Activated T-helper 9 cell treated with anti-CD3 and anti-CD28 coated beads, Interleukin-2, amount 50 U/mL, for 16 hours (primary cell): ENCODE results near the gene FBXW11.
A peak's percentile ranks its signal among the peaks of the same experiment; 100 is the strongest.
"Not testable (repeated sequence)": the region's sequence is repeated elsewhere in the genome, so short reads cannot be mapped to it uniquely, and the experiment has no call there.

ENCODE experiments used
- DNase-seq: peaks from one replicate; pipeline ENCODE4 v3.0.0-alpha.2; 2020; ENCODE audit warnings: low read depth

Gene FBXW11

DNA sequence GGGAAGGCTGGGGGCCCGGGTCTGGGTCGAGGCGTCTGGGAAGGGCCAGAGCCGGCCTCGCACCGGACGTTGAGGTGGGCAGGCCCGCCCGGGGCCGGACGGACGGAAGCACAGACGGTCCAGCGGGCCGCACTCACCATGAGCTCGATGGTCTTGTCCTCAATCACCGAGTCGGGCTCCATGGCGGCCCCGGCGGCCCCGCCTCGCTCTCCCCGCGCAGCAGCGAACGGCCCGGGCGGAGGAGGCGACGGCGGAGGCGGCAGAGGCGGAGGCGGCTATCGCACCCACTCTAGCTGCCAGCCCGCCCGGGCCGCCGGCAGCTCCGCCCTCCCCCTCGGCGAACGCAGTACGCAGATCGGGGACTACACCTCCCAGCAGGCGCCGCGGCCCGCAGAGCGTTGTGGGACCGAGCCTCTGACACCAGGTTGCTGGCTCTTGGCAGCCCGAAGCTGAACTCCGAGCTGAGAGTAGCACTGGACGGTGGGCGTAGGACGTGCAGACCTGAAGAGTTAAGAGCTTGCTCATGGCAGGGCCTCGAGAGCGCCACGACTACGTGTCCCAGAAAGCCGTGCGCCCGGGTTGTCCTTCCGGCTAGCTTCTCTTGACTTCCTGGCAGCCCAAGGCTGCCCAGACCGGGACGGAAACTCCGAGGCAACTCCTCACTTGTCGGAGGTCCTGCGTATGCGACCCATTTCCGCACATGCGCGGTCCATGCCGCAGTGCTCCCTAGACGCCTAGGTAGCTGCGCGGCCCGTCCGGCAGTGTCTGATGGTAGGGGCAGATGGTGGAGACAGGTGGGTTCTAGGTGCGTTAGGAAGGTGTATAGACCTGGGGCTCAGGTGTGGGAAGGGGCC, at the start of gene FBXW11:
Gene FBXW11, minus strand, starts transcription at position 318 of the 854 bp plus-strand sequence. Its CDS starts 136 bp downstream, at position 182.
- peak; percentile 90 for DNase-seq

DNA sequence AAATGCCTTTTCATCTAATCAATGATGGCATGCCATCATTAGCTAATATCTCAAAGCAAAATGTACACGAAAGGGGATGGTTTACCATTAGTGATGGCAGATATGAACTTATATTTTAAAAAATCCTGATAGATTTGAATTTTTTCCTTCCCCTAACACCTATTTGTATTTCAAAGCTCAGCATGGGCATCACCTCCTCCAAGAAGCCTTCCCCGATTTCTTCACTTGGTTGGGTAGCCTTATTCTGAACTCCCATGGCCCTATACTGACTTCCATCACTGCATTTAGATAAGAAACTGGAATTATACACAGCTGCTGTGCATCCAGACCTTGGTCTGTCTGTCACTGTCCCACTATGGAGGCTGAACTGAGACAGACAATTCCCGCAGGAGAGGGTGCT, 49.6 kb upstream of the FBXW11 start:
- DNase-seq = no peak

DNA sequence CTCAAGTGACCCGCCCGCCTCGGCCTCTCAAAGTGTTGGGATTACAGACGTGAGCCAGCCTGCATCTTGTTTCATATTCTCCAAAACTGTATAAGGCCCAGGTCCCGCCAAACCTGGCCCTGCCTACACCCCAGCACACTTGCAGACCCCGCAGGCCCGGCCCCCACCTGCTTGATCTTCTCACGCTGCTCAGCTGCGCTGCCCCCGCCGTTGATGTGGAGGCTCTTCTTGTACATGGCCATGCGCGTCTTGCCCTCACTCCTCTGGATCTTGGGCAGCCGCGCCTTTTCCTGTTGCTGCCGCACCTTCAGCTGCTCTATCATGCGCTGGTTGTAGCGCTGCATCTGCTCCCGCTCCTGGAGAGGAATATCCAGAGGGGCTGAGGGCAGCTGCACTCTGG, 49.0 kb upstream of the FBXW11 start:
- no peak for DNase-seq

DNA sequence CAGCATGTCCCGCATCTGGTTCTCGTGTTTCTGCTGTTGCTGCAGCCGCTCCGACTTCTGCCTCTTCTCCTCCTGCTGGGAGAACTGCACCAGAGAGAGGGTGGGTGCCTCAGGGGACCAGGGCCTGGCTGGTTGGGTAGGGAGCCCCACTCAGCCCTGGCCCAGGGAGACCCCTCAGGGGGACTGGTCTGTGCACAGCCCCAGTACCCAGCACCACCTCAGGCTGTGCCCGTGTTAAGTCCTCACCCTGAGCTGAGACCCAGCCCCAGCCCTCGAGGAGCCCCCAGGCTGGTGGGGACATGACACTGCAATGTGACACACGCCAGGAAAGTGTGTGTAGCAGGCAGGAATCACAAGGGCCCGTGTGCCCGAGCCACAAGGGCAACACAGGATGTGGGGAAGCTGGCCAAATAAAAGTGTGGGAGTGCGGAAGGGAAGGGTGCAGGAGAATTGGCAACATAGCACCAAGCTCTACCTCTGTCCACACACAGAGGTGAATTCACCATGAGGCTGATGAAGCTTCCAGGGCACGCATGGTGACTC, 48.2 kb upstream of the FBXW11 start:
- no peak for DNase-seq

DNA sequence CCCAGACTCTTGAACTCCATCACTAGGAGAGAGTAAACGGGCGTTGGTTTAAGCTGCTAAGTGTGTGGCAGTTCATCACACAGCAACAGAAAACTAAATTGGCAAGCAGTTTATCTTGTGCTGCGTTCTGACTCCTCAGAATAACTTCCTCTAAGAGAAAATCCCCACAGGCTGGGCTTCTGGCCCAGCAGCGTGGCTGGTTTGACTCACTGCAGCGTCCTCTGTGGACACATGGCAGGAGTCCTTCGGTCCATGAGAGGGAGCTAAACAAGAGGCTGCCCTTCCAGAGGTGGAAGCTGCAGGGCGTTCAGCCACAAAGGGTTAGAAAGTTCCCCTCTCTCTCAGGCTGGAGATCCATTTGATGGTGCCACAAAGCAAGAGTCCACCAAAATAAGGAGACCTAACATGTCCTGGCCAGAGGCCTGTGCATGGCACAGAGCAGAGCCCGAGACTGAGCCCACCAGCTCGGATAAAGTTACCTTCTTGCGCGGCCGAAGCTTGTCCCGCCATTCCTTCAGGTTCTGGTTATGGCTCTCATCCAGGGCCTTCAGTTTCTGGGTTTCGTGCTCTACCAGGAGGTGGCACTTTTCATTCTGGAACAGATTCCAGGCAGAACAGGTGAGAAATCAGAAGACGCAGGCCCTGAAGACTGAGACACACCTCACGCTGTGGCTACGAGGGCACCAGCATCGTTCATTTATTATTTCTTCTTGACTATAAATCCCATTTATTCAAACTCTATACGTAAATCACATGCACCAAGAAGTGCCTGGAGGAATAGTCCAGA, 46.2 kb upstream of the FBXW11 start:
- no peak for DNase-seq

DNA sequence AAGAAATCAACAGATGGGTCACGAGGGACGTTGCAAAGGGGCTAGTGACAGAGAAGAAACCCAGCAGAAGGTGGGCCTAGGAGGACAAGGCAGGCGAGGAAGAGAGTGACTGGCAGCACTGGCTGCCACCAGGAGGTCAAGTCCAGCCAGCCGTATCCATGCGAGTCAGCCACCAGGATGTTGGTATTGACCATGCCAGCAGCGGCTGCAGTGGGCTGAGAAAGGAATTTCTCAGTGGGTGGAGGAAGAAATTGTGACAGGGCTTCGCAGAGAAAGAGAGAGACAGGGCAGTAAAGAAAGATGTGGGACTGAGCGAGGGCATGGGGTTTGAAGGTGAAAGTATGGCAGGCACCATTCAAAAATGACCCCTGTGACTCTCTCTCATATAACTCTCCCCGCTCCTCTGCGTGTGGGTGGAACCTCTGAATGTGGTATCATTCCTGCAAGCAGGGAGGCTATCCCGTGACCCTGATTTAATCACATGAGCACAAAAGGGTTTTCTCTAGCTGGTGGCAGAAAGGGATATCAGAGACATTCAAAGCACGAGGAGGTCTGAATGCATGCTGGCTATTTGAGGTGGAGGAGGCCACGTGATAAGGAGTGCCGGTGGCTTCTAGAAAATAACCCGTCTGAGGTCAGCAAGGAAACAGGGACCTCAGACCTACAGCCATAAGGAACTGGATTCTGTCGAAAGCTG, 45.4 kb upstream of the FBXW11 start:
- DNase-seq = no peak

DNA sequence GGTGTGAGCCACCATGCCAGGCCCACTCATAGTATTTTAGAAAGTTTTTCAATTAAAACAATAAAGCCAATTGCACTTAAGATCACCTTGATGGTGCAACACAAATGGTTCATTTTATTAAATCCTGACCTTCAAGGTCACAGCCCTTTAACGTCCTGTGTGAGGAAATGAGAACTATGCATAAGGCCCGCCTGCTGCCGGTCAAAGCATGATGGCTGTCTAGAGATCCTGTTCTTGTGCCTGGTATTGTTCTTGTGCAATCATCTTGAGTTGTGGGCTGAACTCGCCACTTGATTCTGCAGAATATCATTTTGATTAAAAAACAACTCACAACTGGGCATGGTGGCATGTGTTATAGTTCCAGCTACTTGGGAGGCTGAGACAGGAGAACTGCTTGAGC, 43.6 kb upstream of the FBXW11 start:
- no peak for DNase-seq

DNA sequence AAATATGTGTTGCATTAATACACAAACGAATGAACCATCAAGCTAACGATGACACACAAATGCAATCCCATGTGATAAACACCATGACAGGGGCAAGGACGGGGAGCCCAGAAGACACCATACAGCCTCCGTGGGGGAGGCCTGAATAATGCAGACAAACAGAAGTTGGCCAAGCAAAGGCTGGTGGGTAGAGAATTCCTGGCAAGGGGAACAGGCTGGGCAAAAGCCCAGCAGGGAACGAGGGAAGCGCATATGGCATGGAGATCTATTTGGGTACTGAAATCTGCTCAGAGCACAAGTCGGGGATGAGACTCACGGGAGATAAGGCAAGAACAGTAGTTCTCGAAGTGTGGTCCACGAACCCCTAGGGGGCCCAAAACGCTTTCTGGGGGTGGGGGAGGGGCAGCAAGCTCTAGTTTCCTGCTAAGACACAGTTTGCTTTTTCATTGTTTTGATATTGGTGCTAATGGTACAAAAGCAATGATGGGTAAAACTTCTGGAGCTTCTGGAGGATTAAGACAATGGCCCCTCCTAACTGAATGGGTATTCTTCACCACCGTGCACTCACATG, 42.9 kb upstream of the FBXW11 start:
- DNase-seq = no peak

DNA sequence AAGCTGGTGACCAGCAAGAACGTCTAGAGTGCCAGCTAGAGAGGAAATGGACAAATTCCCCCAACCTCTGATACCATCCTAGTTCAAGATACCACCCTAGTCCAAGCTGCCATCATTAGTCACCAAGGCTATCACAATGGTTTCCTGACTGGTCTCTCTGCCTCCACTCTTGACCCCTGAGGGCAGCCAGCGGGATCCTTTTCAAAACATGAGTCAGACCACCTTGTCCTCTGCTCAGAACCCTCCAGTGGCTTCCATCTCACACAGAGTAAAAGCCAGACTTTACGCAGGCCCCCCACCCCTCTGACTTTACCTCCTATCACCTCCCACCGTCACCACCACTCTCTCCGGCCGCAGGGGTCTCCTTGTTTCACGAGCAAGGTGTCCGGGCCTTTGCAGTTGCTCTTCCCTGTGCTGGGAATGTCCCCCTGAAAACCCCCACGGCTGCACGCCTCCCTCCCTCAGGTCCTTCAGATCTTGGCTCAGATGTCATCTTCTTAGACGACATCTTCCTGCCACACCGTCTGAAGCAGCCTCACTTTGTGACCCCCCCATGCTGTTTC, 42.2 kb upstream of the FBXW11 start:
- DNase-seq = no peak

DNA sequence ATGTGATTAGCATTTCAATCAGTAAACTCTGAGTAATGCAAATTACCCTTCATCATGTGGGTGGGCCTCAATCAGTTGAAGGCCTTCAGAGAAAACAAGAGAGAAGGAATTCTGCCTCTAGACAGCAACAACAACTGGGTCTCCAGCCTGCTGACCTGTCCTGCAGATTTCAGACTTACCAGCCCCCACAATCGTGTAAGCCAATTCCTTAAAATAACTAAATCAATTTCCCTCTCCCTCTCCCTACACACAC, 41.7 kb upstream of the FBXW11 start:
- no peak for DNase-seq

DNA sequence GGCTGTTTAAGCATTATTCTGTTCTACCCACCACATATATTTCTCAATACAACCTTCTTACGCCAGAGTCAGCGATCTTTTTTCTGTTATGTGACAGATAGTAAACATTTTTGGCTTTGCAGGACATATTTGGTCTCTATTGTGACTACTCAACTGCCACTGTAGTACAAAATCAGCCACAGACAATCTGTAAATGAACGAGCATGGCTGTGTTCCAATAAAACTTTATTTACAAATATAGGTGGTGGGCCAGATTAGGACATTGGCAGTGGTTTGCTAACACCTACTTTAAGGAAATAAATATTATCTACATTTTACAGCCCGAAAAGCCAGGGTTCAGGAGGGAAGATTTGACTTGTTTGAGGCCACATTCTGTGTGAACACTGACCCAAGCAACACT, 40.2 kb upstream of the FBXW11 start:
- DNase-seq = no peak

DNA sequence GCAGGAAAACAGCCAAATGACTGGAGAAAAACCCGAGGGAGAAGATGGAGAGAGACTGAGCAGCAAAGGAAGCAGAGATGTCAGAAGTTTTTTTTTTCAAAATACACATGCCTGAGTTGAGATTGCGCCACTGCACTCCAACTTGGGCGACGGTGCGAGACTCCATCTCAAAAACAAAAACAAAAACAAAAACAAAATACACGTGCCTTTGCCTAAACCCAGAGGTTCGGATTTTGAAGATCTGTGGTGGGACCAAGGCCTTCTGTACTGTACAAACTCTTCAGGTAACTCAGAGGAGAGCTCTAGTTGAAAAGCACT, 38.8 kb upstream of the FBXW11 start:
- no peak for DNase-seq

DNA sequence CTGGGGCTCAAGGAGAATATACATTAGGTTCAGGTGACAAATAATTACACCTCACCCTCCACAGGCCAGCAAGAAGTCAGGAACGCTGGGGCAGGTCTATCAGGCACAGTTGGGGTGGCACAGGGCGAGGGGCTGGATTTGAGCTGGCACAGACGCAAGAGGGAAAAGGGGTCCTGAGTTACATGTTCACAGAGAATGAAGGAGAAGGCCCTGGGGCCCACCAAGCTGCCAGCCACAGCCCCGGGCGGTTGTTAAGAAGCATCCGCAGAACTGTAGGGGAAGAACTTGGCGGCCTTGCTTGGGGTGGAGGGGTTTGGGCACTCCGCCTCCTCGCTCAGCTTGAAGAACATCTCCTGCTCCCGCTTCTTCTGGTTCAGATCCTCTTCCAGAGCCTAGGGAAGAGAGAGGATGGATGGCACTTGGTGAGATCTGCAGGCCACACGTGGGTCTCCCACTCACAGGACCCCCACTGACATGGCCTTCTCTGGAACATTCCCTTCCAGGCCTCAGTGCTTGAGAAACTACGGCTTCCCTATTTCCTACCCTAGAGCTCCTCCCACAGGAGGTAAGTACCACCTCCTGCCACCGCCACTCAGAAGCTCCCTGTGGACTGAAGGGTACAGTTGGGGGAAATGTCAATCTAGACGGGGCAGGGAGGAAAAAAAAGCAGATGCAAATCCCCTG, 38.3 kb upstream of the FBXW11 start:
- DNase-seq = no peak

DNA sequence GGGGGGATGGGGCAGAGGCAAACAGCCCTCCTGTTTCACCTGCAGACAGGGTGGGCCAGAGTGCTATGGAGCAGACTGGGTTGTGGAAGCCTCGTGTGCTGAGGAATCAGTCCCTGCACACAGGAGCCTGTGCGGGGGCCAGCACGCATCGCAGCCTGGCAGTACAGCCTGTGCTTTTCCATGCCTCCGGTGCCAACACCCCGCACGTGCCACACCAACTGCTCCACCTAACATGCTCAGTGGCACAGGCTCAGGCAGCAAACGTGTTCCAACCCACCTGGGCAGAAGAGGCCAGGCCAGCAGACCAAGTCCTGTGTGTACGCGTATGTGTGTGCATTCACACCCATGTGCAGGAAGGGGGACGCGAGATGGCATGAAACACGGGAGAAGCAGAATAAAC, 37.4 kb upstream of the FBXW11 start:
- no peak for DNase-seq

DNA sequence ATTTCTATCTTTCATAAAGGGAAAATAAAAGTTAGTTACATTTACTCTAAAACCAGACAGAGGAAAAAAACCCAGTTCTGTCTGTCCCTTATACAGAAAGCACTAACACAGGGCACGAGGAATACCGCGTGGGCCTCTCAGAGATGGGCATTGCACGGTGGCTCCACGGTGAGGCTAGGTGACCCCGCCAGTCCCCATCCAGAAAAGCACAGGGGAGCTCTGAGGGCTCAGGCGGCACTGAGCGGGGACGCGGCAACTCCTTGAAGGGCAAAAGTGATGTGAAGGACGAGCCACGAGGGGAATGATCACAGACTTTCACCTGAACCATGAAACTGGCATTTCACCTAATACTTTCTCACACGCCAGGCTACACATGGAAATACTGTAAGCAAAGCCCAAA, 35.7 kb upstream of the FBXW11 start:
- DNase-seq = no peak

DNA sequence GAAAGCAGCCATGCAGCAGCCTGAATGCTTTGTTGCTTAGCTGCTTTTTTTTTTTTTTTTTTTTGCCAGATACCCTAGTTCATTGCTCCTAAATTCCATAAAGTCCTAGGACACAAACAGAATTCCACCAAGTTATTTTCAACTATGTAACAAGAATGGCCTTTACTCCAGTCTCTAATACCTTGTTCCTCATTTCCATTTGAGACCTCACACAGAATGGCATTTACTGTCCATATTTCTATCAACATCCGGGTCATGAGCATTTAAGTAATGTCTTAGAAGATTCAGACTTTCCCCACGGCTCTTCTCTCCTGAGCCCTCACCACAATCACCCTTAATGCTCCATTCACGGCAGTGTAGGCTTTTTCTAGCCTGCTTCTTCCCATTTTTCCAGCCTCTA, 31.7 kb upstream of the FBXW11 start:
- no peak for DNase-seq

DNA sequence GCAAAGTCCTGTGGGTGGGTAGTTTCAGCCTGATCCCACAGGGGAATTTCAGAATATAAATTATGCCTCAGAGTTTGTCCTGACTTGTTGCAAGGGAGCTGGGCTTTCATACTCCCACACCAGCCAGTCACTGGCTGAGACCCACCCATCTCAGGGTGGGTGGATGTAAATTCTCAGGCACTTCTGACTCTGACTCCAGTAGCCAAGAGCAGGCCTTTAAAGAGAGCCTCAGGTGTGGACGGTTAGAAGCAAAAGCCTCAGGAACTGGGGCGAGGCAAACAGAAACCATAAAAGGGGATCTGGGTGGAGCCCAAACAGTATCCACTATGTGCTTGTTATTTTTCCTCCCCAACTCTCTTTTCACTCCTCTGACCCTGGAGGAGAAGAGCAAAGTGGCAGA, 28.6 kb upstream of the FBXW11 start:
- DNase-seq = no peak

DNA sequence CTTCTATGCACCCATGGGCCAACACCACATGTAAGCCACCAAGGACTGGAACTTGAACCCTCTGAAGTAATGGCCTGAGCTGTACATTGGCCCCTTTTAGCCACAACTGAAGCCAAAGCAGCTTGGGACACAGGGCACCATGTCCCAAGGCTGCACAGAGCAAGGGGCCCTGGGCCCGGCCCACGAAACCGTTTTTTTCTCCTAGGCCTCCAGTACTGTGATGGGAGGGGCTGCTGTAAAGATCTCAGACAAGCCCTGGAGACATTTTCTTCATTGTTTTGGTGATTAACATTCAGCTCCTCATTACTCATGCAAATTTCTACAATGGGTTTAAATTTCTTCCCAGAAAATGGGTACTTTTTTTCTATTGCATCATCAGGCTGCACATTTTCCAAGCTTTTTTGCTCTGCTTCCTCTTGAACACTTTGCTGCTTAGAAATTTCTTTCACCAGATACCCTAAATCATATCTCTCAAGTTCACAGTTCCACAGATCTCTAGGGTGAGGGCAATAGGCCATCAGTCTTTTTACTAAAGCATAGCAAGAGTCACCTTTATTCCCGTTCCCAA, 25.5 kb upstream of the FBXW11 start:
- DNase-seq = no peak

DNA sequence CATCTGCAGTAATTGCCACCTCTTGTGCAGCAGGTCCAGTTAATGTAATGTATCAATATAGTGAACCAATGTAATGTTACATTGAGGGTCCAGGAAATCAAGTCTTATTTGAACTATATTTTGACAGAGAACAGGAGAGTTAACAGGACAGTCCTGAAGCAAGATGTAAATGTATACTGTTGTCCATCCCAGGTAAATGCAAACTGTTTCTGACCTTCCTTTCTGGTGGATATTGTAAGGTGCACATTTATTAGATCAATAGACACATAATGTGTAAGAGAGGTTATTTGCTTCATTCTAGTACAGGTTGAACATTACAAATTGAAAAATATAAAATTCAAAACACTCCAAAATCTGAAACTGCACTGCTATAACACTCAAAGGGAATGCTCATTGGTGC, 23.4 kb upstream of the FBXW11 start:
- no peak for DNase-seq

DNA sequence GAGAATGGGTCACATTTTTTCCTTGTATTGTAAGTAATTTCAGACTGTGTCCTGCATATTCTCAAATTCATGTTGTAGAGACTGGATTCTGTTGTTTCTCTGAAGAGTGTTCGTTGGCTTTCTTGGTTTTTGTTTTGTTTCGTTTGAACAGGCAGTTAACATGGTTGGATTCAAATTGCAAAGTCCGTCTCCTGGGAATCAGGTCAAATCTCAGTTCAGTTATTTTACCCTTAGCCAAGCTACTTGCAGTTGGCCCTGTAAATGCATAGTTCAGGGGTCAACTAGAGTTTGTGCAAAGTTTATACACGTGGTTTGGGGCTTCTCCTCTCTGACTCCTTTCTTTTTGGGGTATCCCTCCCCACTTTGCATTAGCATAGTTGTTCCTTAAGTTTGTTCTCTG, 21.7 kb upstream of the FBXW11 start:
- no peak for DNase-seq

DNA sequence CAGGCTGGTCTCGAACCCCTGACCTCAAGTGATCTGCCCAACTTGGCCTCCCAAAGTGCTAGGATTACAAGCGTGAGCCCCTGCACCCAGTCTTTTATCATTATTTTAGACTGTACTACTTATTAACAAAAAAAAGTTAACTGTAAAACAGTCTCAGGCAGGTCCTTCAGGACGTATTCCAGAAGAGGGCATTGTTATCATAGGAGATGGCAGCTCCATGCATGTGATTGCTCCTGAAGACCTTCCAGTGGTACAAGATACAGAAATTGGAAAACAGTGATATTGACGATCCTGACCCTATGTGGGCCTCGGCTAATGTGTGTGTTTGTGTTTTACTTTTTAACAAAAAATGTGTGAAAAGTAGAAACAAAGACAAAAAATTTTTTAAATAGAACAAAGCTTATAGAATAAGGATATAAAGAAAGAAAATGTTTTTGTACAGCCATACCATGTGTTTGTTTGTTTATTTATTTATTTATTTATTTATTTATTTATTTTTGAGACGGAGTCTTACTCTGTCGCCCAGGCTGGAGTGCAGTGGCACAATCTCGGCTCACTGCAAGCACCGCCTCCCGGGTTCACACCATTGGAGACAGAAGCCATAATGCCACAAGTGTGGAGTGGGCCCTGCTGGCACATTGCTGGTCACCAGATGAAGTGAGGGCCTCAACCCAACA, 13.8 kb upstream of the FBXW11 start:
- DNase-seq = not testable (repeated sequence)
